Suprapubic skin (tissue), 4 donors: ENCODE data around the gene IFIT3. TPM values are rescaled to one million over a fixed set of nuclear protein-coding genes. Genes with fewer than 3 reads are reported as not detected.

Experiments used
- DNase-seq, 2 donors: peaks; one replicate each; pipeline ENCODE4 v3.0.0-alpha.2; 2019; ENCODE audit warnings: low spot score in 2 of 2
- H3K27ac ChIP-seq: fragments of 200-600 bp; sonication (generic); one replicate; pipeline ENCODE4 v1.5.1; 2019
- H3K27me3 ChIP-seq: fragments of 200-600 bp; sonication (generic); one replicate; pipeline ENCODE4 v1.5.1; 2019
- H3K36me3 ChIP-seq: fragments of 200-600 bp; sonication (generic); one replicate; pipeline ENCODE4 v1.5.1; 2019
- H3K4me1 ChIP-seq: fragments of 200-600 bp; sonication (generic); one replicate; pipeline ENCODE4 v1.5.1; 2019
- H3K4me3 ChIP-seq: fragments of 200-600 bp; sonication (generic); one replicate; pipeline ENCODE4 v1.5.1; 2019; ENCODE audit warnings: mild to moderate bottlenecking
- H3K9me3 ChIP-seq: fragments of 200-600 bp; sonication (generic); one replicate; pipeline ENCODE4 v1.5.1; 2019
- CTCF ChIP-seq, 2 donors: fragments of 200-600 bp in 1 of 2; fragments of 450-650 bp in 1 of 2; sonication (generic) in 1 of 2; IDR thresholded peaks; one replicate each; pipeline ENCODE4 v1.5.1; 2016 to 2019; ENCODE audit warnings: antibody characterized with exemption in 2 of 2, mild to moderate bottlenecking in 1 of 2, moderate library complexity in 1 of 2
- EP300 ChIP-seq: sonication (generic); formaldehyde crosslinking; IDR thresholded peaks from one replicate; pipeline ENCODE4 v1.6.1; 2017; ENCODE audit warnings: antibody characterized with exemption
- POLR2A ChIP-seq, 2 donors: fragments of 450-650 bp; IDR thresholded peaks; one replicate each; pipeline ENCODE4 v1.6.1; 2017; ENCODE audit warnings: antibody characterized with exemption in 2 of 2, mild to moderate bottlenecking in 2 of 2, moderate library complexity in 2 of 2
- POLR2AphosphoS5 ChIP-seq, 3 donors: sonication (generic); formaldehyde crosslinking; IDR thresholded peaks; one replicate each; pipeline ENCODE4 v1.6.1; 2017; ENCODE audit warnings: antibody characterized with exemption in 3 of 3
- WGBS: methylation state at CpG from one replicate; pipeline ENCODE4 v1.1.5; 2018; 5-methylcytosine and 5-hydroxymethylcytosine counted together
- total RNA-seq, 4 donors: library from RNA; depleted of rRNA; stranded (reverse); fragments of >200 nt; gene quantifications; one replicate each; pipeline ENCODE4 v1.1.0, GENCODE V29; 2016

IFIT3 gene
- total RNA-seq, 4 donors from 2014 or later: 1.5 to 4.9 (median 2.1) TPM

- DNase-seq: no peak
- 75% methylated on average over 6 of the region's 6 CpGs for WGBS
- no peak overlapping the region for H3K4me3 ChIP-seq
- H3K9me3 ChIP-seq: no peaks in the 10 kb centered on the region
- H3K27me3 ChIP-seq: no peaks in the 10 kb centered on the region
- peaks cover 20% of the 10 kb centered on the region for H3K4me1 ChIP-seq
- no peaks in the 10 kb centered on the region for H3K36me3 ChIP-seq
- H3K27ac ChIP-seq: no peak overlapping the region
- no peak for TF ChIP-seq EP300
- TF ChIP-seq POLR2AphosphoS5 (IDR thresholded peaks at IDR 0.05): no peak
- no peak for TF ChIP-seq CTCF (IDR thresholded peaks at IDR 0.05)
- TF ChIP-seq POLR2A (IDR thresholded peaks at IDR 0.05): no peak
Observed at GRCh38 chr10:89363729-89364442, 36.1 kb downstream of the IFIT3 start.

GRCh38 chr10:89364531-89364930, 36.7 kb downstream of the IFIT3 start:
- Histone ChIP-seq H3K27ac (no peak overlapping the region), H3K4me3 (no peak overlapping the region), H3K36me3 (no peaks in the 10 kb centered on the region), H3K9me3 (no peaks in the 10 kb centered on the region), H3K27me3 (no peaks in the 10 kb centered on the region), H3K4me1 (peaks cover 23% of the 10 kb centered on the region)
- no peak for DNase-seq
- 94% methylated on average over 1 of the region's 1 CpG for WGBS
- TF ChIP-seq EP300 (no peak), POLR2AphosphoS5 (IDR thresholded peaks at IDR 0.05) (no peak), CTCF (IDR thresholded peaks at IDR 0.05) (no peak), POLR2A (IDR thresholded peaks at IDR 0.05) (no peak)

GRCh38 chr10:89367529-89367928, 39.7 kb downstream of the IFIT3 start:
- 51% methylated on average over 4 of the region's 4 CpGs for WGBS
- Histone ChIP-seq H3K36me3 (no peaks in the 10 kb centered on the region), H3K27me3 (no peaks in the 10 kb centered on the region), H3K27ac (peak overlapping the region; percentile 18), H3K4me1 (peaks cover 22% of the 10 kb centered on the region), H3K4me3 (no peak overlapping the region), H3K9me3 (no peaks in the 10 kb centered on the region)
- DNase-seq: no peak
- no peak for TF ChIP-seq POLR2A (IDR thresholded peaks at IDR 0.05)

GRCh38 chr10:89368129-89368528, 40.3 kb downstream of the IFIT3 start:
- no peak for DNase-seq
- 86% methylated on average over 1 of the region's 1 CpG for WGBS
- H3K27ac ChIP-seq: no peak overlapping the region
- H3K4me3 ChIP-seq: no peak overlapping the region
- TF ChIP-seq POLR2AphosphoS5 (IDR thresholded peaks at IDR 0.05): no peak
- no peak for TF ChIP-seq EP300
- no peak for TF ChIP-seq POLR2A (IDR thresholded peaks at IDR 0.05)
- TF ChIP-seq CTCF (IDR thresholded peaks at IDR 0.05): no peak
- H3K27me3 ChIP-seq: no peaks in the 10 kb centered on the region
- no peaks in the 10 kb centered on the region for H3K36me3 ChIP-seq
- no peaks in the 10 kb centered on the region for H3K9me3 ChIP-seq
- H3K4me1 ChIP-seq: peaks cover 20% of the 10 kb centered on the region

GRCh38 chr10:89369156-89370105, 41.6 kb downstream of the IFIT3 start:
- H3K36me3 ChIP-seq: no peaks in the 10 kb centered on the region
- H3K4me1 ChIP-seq: peaks cover 32% of the 10 kb centered on the region
- H3K27ac ChIP-seq: no peak overlapping the region
- H3K4me3 ChIP-seq: no peak overlapping the region
- no peaks in the 10 kb centered on the region for H3K9me3 ChIP-seq
- WGBS: 67% methylated on average over 5 of the region's 5 CpGs
- DNase-seq: no peak
- no peak for TF ChIP-seq POLR2AphosphoS5 (IDR thresholded peaks at IDR 0.05)
- peak in 1 of 2 donors; percentile 21 for TF ChIP-seq CTCF (IDR thresholded peaks at IDR 0.05)
- no peaks in the 10 kb centered on the region for H3K27me3 ChIP-seq
